Upper lobe of left lung (tissue), 4 donors: Measurements from ENCODE around the gene SNRPA1.

Source experiments
- POLR2A ChIP-seq, 4 donors: fragments of 450-650 bp; IDR thresholded peaks; one replicate each; pipeline ENCODE4 v1.5.1; 2016 to 2017; ENCODE audit warnings: antibody characterized with exemption in 4 of 4, mild to moderate bottlenecking in 2 of 4
- TF ChIP-seq, protein P1 (sequence below), 6 experiments: fragments of 450-650 bp in 4 of 6; fragments of 200-600 bp in 2 of 6; sonication (generic) in 2 of 6; IDR thresholded peaks; one replicate each; pipeline ENCODE4 v1.5.1; 2016 to 2019; ENCODE audit warnings: antibody characterized with exemption in 6 of 6

DNA sequence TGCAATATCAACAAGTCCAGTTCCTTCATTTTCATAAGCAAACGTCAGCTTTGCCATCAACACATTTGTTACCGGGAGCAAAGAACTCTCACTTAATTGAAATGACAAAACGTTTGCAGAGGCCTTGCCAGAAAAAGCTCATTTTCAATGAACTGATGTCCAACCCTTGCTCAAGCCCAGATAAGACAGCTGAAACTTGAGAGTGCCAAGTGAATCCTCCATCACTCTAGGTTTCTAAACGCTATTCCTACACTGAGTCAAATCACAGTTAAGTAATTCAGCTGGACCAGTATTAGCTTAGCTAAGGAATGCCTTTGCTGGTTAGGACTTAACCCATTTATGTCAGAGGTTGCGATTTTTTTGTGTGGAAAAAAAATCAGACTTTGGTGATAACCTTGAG, 54.7 kb downstream of the SNRPA1 start:
- TF ChIP-seq, protein P1, sequence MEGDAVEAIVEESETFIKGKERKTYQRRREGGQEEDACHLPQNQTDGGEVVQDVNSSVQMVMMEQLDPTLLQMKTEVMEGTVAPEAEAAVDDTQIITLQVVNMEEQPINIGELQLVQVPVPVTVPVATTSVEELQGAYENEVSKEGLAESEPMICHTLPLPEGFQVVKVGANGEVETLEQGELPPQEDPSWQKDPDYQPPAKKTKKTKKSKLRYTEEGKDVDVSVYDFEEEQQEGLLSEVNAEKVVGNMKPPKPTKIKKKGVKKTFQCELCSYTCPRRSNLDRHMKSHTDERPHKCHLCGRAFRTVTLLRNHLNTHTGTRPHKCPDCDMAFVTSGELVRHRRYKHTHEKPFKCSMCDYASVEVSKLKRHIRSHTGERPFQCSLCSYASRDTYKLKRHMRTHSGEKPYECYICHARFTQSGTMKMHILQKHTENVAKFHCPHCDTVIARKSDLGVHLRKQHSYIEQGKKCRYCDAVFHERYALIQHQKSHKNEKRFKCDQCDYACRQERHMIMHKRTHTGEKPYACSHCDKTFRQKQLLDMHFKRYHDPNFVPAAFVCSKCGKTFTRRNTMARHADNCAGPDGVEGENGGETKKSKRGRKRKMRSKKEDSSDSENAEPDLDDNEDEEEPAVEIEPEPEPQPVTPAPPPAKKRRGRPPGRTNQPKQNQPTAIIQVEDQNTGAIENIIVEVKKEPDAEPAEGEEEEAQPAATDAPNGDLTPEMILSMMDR (IDR thresholded peaks at IDR 0.05) = no peak
- no peak for TF ChIP-seq POLR2A (IDR thresholded peaks at IDR 0.05)
